SK-N-SH treated with all-trans-retinoic acid at 6 μM for 48 hours (cell line): ENCODE results near the gene TOGARAM1.

Experiments used
- ARNTL ChIP-seq: fragments of 450-650 bp; formaldehyde crosslinking; IDR thresholded peaks from 2 replicates; pipeline ENCODE4 v1.5.0; 2020; ENCODE audit warnings: low read depth, mild to moderate bottlenecking, moderate library complexity, borderline replicate concordance
- PATZ1 ChIP-seq: fragments of 250-450 bp; sonication (Bioruptor Pico); IDR thresholded peaks from 2 replicates; pipeline ENCODE4 v1.8.0; 2020; ENCODE audit warnings: mild to moderate bottlenecking, moderate library complexity, borderline replicate concordance
- POU6F1 ChIP-seq: fragments of 250-450 bp; sonication (Bioruptor Pico); IDR thresholded peaks from 2 replicates; pipeline ENCODE4 v1.8.0; 2021; ENCODE audit warnings: low read depth, mild to moderate bottlenecking, moderate library complexity, borderline replicate concordance
- PPARA ChIP-seq: fragments of 250-450 bp; sonication (Bioruptor Pico); IDR thresholded peaks from 2 replicates; pipeline ENCODE4 v1.5.0; 2020; ENCODE audit warnings: mild to moderate bottlenecking, borderline replicate concordance
- SNAI2 ChIP-seq: fragments of 250-450 bp; sonication (Bioruptor Pico); IDR thresholded peaks from 2 replicates; pipeline ENCODE4 v1.5.0; 2020; ENCODE audit warnings: mild to moderate bottlenecking, moderate library complexity
- ZFP30 ChIP-seq: fragments of 450-650 bp; formaldehyde crosslinking; IDR thresholded peaks from 2 replicates; pipeline ENCODE4 v1.5.0; 2022; ENCODE audit warnings: mild to moderate bottlenecking, moderate library complexity

GRCh38 chr14:45038865-45039264 lies 76.9 kb downstream of the TOGARAM1 start:
- TF ChIP-seq ZFP30 (CRISPR knock-in tag) (no peak), ARNTL (CRISPR knock-in tag) (no peak), PPARA (no peak), SNAI2 (CRISPR knock-in tag) (no peak), PATZ1 (CRISPR knock-in tag) (no peak), POU6F1 (CRISPR knock-in tag) (no peak)
